GM21515 (cell line): ENCODE results near the gene GRIK3.

Experiments
- ATAC-seq: cut with Tn5 transposase; IDR thresholded peaks from one replicate; pipeline ENCODE4 v1.9.1; 2021; ENCODE audit not compliant: unreplicated experiment

The GRIK3 gene

DNA sequence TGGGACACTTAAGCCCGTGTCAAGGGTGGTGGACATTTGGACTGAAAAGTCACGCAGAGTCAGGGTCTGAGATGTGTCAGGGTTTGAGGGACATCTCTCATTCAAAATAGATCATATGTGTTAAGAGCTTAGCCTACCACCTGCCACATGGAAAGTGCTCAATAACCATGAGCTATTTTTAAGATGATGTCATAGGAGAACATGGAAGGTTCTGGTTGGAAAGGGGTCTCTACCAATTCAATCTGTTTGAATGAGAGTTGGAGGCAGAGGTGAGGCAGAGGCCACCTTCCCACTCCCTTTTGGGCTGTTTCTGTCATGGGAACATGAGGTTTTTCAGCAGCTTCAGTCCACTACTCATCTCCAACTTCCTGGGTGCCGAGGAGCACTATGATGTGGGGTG lies 239.9 kb downstream of the GRIK3 start:
- no peak for ATAC-seq

DNA sequence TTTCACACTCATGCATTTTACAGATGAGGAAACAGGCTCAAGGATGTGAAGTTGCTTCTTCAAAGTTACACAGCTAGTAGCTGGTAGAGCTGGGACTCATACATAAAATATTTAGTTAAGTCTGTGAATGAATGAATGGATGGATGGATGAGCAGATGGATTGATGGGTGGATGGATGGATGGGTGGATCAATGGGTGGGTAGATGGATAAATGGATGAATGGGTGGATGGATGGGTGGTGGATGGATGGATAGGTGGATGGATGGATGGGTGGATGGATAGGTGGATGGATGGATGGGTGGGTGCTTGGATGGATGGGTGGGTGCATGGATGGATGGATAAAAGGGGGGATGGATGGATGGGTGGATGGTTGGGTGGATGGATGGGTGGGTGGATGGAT lies 240.9 kb downstream of the GRIK3 start:
- ATAC-seq = no peak

DNA sequence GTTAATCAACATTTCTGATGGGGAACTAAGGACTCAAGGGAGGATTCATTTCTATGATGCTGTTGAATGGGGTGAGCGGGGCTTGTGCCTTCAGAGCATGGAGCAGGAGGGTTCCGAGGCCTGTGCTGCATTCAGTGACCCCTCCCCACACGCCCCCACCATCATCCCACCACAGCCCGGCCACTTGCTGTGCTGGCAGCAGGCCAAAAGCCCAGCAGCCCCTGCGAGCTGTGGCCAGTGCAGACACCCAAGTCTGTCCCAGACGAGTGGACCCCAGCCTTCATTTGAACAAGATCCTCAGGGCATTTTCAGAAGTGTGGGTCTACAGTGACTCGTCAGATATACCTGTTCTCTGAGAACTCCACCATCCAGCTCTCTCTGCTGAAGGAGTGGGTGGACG lies 242.0 kb downstream of the GRIK3 start:
- ATAC-seq = no peak

DNA sequence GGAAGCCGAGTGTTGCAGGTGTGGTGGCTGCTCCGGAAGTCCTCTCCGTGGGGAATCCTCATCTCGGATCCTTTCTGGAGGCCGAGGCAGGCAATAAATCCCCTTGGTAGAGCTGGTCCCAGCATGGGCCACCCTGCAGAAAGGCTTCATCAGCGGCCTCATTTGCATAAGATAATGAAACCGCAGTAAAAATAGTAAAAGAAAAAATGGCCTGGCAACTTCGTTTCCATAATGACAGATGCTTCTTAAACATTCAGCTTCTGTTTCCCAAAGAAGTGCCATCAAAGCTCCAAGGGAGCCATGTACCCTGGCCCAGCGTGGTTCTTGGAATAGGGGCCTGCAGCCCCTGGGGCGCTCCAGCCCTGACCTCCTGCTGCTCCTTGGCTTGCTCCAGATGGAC lies 244.1 kb downstream of the GRIK3 start:
- no peak for ATAC-seq

DNA sequence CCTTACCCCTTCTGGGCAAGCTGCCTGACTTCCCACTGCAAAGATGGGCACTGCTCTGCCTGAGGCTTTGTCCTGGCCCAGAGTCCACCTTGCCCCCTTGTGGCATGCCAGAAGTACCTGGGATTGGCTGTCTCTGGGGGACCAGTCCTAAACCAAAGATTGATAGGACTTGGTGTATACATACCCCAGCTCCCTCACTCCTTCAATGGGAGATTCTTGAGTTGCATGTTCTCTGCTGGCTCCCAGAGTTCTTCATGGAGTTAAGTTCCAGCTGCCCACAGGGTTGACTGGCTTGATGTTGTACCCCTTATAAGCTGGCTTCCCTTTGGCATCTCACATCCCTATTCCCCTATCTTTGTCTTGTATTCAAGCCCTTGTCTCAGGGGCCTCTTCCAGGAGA lies 244.8 kb downstream of the GRIK3 start:
- no peak for ATAC-seq

DNA sequence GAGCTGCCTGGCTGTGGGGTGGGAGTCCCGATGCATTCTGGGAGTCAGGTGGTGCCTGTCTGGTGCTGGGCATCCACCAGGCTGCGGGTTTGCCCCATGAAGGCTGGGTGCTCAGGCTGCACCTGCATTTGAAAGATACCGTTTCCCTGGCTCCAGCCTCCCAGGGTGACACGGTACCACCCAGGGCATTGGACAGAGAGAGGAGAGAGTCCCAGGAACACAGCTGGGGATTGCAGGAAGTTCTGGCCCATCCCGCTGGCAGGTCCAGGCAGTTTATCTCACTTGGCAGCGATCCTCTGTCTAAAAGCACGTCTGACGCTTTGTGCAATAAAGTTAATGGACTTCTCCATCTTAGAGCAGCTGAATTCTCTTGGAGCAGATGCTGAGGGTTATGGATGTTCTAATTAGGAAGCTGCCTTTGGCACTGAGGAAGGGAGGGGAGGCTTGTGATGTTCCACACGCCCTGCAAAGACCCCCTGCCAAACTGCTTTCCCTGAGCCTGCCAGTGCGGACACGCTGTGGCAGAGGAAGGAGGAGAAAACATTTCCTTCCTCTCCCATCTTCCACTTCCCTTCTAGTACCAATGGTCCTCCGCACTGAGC lies 246.9 kb downstream of the GRIK3 start:
- ATAC-seq = no peak

DNA sequence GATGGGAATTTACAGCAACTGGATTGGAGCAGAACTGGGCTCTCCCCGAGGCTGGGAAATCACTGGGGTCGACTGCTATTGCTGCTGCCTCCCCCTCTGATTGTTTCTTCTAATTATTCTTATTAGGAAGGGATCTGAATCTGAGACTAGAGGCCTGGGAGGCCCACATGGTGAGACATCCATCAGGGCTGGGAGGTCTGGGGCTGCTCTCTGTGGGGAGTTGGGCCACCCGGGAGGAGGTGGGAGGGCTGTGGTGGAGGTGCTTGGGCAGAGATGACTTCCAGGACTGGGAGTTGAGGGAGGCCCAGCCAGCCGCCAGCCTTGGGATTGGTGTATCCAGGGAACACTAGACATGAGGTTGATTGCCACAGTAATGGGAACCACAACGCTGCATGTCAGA lies 247.9 kb downstream of the GRIK3 start:
- no peak for ATAC-seq

DNA sequence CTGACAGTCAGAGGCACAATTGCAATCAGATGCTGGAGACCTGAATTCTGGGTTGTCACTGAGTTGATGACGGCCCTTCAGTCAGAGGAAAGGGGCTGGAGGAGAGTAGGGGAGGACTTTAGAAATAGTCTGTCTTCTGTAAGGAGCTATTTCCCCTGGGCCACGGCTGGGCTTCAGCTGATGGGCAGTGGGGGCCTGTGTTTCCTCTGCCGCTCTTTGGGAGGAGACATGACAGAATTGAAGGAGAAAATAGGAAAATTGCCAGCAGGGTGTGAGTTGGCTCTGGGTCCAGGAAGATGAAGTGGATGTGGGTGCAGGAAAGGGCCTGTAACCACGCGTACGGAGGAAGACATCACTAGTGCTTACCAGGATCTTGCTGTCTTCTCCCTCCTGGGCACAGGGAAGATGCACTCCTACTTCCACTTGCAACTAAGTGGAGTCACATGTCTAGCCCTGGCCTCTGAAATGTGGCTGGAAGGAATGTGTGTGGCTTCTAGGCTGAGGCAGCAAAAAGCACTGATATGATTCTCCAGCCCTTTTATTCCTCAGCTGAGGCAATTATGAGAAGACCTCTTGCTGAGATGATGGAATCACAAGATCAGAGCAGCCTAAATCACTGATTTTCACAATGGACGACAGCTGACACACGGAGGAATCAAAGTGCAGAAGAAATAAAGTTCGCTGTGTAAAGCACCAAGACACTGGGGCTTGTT lies 250.0 kb downstream of the GRIK3 start:
- ATAC-seq = no peak

DNA sequence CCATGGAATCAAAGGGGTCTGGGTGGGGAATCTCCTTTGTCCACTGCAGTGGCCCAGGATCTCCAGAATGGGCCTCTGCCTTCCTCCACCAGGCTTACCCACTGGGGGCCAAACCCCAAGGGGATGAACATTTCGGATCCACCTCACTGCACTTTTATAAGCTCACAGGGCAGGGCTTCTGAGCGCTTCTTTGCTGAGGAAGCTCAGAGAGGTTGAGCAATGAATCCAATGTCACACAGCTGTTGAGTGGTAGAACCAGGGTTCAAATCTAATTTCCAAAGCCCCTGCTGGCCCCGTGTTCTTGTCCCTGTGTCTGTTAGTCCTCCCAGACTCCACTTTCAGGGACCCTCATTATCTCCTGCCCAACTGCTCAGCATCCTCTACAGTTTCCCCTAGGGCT lies 250.8 kb downstream of the GRIK3 start:
- no peak for ATAC-seq

DNA sequence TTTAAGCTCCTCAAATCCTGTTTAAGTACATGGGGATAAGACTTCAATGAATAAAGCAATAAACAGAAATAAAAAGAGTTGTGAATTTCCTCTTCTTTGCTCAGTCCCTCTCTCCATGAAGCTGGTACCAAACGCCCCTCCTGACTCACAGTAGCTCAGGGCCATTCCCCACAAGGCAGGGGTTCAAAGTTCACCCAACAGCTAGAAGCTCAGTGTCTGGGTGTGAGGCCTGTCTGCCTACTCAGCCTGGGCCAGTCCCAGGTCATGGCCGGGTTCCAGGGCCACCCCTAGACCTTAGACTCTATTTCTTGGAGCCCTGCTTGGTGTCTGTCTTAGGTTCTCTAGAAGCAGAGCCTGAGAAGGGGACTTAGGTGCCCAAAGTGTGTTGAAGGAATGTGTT lies 251.5 kb downstream of the GRIK3 start:
- ATAC-seq = no peak

DNA sequence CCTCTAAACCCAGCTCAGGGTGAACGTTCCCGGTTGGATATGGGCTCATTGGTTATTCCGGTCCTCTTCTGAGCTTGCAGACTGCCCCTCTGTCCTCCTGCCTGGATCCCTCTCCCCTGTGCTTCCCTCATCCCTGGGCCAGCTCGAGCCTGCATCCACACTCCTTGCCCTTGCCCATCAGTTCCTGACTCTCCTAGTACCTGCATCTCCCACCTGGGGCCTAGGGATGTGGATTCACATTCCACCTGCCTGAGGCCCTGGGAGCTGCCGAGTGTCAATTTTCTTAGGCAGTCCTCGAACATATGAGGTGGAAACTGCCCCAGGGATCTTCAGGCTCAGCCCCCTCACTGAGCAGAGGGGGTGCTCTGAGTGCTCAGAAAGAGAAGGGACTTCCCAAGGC lies 252.2 kb downstream of the GRIK3 start:
- ATAC-seq = no peak

DNA sequence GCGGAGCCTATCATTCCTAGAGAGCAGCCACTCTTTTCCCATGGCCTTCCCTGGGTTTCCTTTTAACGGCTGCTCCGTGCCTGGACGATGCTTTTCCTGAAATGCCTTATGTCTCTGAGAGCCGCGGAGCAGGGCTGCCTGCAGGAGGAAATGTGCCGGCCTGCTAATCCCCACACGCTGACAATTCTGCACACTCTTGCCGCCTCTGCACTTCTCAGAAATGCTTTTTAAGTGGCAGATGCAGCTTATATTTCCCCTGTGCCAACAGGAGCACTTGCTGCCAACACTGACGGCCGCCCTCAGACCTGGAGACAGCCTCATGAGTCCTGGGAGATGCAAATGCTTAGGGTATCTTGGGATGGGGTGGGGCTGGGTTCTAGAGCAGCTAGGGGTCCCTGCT lies 253.2 kb downstream of the GRIK3 start:
- ATAC-seq = no peak

DNA sequence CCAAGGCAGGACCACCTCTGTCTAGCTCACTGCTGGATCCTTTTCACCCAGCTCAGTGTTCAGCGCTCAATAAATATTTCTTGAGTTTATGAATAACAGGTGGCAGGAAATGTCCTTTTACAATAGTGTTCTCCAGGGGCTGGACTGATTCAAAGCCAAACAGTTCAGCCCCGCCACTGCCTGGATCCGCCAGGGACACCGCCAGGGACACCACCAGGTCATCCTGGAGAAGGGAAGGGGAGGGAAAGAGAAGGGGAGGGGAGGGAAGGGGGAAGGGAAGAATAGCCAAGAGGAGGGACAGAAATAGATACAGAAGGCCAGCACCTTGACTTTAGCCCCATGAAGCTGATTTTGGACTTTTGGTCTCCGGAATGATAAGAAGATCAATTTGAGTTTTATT lies 255.6 kb downstream of the GRIK3 start:
- ATAC-seq = no peak

DNA sequence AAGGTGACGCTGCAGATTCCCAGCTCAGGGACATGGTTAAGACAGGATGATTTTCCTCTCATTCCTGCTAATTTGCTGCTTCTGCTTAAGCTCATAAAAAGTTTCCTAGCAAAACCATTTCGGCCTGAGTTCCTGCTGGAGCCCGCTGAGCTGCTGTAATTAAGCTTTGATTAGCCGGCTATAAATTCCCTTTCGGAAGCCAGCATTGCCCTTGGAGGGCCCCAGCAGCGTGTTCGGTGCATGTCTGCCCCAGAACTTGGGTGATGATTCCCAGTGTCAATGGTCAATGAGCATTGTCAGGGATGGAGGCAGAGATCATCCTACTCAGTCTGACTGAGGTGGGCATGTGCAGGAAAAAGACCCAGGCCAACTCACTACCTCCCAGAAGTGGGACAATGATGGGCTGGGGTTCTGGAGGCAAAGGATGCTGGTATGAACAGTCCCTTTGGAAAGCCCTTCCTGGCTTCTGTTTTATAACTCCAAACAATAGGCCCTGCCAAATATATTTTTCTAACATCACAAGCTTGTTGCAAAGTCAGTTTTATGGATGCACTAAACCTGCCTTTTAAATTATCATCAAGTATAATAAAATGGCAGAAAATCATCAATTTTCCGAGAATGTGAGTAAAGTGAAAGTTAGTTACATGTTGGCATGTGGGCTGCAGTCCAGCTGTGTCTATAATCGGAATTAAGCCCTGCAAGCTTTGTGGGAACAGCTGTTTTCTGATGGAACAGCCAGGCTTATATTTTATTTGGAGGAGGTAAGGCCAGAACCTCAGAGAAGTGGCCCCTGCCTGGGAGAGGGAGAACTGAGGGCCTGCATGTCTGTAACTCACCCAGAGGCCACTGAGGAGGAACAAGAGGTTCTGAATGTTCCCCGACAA lies 257.1 kb downstream of the GRIK3 start:
- ATAC-seq = no peak

DNA sequence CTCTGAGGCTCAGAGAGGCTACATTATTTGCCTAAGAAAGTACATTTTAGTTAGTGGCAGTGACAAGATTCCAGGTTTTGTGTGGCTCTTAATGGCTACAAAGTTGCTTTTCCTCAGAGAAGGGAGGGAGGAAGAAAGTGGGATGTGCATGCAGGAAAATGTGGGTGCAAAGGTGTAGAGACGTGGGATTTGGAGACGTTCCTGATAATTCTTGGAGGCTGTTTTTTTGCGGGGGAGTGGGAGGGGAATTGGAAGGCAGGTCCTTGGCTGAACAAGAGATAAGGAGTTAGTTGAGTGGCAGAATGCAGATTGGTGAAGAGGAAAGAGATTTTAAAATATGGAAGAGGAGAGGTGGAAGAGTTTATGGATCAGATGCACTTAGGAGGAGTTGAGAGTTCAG lies 258.1 kb downstream of the GRIK3 start:
- ATAC-seq = no peak

DNA sequence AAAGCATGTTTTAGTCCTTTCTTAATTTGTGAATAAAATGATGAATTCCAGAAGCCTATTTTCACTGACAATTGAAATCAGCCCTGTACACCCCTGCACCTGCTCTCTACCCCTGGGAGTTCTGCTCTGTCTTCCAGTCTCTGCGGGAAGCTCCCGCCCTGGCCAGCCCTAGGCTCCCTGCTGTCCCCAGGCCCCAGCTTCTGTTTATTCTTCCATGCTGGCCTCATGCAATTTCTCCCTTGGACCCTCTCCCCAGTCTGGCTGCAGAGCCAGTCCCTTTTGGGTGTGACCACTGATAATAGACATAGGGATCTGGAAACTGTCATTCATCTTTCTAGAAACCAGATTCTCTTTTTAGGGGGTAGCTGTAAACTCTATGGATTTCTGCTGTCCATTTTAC lies 258.6 kb downstream of the GRIK3 start:
- no peak for ATAC-seq

DNA sequence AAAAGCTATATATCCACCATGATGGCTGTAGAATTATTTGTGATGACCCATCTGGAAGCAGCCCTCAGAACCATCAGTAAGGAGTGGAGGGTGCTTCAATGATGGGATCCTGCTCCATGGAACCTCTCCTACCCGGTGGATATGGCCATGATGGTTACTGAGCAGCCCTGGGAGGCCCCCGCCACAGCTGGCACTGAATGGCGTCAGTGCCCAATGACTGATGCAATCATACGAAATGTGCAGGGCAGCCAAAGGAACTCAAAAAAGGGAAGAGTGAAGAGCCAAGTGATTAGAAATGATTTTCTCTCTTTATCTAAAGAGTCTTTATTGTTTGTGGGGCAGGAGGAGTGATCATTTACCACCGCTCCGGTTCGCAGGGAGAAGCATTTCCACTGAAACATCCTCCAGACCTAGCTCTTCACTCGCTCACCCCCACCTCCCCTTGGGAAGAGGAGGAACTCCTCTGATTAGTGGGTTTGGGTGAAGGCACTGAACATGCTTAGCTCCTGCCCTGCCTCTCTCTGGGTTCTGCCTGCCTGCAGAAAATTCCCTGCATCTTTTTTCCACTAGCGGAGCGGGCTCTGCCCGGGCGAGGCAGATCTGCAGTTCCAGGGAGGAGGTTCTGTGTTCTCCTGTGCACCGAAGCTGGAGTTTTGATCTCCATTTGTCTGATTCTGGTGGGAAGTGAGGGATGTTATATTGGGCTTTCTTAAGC lies 260.3 kb downstream of the GRIK3 start:
- no peak for ATAC-seq

DNA sequence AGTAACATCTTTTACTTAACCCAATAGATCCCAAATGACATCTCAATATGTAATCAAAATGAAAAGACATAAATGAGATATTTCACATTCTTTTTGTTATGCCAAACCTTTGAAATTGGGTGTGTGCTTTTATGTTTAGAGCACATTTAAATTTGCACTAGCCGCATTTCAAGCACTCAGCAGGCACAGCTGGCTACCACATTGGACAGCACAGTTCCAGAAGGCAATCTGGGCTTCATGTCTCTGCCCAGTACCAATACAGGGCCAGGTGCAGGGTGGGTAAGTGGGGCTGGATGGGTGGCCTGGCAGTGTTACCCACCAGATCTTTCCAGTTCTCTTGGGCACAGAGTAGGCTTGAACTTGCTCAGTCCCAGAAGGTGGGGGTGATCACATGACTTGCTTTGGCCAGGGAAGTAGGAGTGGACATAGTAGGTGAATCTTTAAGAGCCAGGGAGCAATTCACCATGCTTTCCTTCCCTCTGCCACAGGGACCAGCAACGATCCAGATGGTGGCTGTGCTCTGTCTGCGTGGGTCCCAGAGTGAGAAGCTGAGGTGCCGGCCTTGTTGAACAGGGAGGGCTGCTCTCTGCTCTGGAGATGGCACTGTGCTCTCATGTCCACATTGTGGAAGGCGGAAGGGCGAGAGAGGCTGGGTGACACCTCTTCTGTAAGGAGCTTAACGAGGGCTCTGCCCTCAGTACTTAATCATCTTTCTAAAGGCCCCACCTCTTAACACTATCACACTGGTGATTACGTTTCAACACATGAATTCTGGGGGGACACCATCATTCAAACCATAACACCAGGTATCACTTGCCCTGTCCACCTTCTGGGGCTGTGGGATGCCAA lies 261.4 kb downstream of the GRIK3 start:
- no peak for ATAC-seq

DNA sequence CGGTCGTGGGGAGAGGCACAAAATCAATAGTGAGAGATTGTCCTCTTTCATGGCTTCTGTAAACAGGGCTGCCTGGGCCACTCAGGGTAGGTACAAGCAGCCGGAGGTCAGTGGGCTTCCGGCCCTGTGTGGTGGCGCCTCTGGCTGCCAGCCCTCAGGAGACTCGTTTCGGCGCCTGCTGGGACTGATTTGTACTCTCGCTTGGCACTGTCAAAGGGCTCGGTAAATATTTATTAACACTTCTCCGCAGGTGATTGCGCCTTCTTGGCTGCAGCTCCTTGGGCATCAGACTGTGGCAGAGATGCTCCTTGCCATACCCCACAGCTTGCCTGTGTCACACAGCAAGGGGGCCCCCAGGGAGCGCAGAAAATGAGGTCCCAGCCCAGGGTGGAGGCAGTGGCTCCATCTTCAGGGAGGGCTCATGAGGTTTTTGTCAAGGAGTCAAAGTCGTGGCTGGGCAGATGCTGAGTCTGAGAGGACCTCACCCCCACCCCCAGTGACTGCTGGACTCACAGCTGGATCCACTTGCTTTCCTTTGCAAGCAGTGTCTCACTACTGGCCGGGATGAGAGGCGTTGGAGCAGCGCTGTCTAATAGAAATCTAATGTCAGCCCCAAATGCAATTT lies 262.5 kb downstream of the GRIK3 start:
- ATAC-seq = no peak

DNA sequence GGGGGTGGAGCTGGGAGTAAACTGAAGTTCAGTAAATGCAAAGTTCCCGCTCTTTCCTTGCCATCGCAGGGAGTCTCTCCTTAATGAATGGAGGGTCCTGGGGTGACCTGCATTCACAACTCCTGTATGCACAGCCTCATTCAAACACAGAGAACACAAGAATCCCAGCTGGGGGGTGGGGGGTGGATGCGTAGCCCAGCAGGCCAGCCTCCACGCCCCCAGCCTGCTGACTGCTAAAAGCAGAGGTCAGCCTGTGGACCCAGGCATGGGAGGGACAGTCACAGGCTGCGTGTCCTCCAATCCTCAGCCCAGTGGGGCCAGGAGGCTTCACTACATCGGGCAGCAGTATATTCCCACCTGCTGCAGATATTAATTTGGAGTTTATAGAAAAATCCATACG lies 263.1 kb downstream of the GRIK3 start:
- no peak for ATAC-seq
